GM04504 (cell line): Measurements from ENCODE around the gene EMILIN1.

ENCODE experiments used
- DNase-seq: peaks from one replicate; pipeline ENCODE4 v3.0.0-alpha.2; 2012; ENCODE audit warnings: low read depth

Gene EMILIN1

DNA sequence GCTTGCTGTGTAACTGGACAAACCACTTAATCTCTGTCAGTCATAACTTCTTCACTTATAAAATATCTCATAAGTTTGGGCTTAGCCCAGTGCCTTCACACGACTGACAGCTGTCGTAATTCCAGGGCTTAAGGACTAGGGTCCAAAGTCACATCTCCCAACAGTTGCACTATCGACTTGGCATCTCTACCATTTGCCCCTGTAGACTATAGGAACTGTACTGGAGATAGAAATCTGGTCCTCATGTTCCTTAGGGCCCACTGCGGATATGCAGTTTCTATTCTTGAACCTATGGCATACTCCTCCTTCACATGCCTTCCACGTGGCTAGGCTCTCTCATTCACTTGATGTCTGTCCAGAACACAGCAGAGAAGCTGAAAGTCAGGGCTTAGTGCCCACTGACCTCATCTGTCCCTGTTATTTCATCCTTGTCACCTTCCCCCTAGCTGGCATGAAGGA lies 47.9 kb downstream of the EMILIN1 start:
- DNase-seq, result no peak

DNA sequence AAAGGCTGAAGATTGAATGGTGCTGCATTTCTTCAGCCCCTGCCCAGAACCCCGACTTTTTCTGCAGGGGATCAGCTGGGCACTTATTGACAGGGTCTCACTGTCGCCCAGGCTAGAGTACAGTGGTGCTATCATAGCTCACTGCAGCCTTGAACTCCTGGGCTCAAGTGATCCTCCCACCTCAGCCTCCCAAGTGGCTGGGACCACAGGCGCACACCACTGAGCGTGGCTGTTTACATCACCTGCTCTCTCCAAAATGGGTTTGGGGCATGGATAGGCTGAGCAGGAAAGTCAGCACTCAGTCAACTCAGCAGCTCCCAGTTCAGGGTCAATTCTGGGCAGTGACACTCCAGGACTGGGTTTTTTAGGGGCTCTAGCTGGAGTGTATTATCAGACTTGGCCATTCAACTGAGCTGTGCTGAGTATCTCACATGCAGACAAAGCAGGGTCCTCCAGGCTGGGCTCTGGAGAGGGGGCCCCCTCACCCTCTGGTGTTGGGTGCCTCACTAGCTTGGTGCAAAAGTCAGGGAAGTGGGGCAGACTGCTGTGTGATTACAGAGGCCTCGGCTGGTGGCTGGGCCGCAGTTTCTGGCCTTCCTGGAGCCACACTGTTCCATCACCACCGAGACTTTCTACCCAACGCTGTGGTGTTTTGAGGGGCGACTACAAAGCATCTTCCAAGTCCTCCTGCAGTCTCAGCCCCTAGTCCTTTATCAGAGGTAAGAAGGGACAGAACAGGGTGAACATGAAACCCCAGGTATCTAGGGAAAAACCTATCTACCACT lies 49.7 kb downstream of the EMILIN1 start:
- no peak for DNase-seq

DNA sequence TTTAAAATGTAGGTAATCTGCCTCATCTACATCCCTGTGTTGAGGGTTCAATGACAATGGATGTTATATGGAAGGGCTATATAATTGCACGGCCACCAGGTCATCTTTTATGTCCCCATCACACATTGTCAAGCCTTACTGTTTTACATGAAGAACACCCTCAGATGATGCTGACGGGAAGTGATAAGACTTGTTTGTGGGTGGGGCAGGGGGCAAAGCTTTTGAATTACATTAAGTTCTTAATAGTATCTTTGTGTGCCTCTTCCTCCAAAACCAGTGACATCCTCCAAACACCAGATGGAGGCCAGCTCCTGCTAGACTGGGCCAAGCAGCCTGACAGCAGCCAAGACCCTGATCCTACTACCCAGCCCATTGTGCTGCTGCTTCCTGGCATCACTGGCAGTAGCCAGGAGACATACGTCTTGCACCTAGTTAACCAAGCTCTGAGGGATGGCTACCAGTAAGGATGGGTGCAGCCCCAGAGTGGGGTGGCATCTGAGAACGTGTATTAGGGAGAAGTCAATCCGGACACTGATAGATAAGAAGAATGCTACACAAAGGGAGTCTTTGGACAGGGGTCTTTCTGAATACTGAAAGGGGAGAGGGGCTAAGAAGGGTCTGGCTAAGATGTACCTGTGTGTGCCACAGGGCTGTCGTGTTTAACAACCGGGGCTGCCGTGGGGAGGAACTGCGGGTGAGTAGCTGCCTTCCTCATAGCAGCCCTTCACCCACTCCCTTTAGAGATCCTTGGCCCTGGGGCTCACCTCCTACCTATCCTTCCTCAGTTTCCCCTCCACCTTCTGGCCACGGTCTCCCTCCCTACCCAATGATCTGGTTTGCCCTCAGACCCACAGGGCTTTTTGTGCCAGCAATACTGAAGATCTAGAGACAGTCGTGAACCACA lies 50.5 kb downstream of the EMILIN1 start:
- DNase-seq, result no peak

DNA sequence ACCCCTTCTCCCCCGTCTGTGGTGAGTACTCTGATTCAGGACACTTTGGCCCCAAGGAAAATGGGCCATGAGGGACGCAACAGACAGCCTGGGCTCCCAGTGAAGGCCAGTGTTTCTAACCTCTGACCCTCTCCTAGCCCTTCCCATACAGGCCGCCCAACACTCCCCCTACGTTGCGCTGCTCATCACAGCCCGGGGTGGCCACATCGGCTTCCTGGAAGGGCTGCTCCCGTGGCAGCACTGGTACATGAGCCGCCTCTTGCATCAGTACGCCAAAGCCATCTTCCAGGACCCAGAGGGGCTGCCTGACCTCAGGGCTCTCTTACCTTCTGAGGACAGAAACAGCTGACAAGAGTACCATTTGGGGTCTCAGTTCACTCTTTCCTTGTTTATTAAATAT lies 52.0 kb downstream of the EMILIN1 start:
- DNase-seq, result no peak

DNA sequence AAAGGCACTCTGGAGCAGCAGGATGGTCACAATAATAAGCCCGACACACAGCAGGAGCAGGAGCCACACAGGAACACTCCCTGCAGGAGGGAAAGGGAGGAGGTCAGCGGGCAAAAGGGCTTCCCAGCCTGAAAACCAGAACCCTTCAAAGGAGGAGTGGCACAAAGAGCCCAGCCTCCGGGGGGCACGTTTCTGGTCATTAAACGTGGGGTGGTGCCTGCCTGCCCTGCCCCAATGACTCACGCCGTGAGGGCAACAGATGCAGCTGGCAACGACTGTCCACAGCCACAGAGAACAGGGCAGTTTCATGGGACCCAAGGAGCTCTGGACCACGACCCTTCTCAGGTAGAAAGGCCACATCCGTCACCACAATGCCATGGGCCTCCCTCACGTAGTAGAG lies 53.0 kb downstream of the EMILIN1 start:
- DNase-seq, result no peak

DNA sequence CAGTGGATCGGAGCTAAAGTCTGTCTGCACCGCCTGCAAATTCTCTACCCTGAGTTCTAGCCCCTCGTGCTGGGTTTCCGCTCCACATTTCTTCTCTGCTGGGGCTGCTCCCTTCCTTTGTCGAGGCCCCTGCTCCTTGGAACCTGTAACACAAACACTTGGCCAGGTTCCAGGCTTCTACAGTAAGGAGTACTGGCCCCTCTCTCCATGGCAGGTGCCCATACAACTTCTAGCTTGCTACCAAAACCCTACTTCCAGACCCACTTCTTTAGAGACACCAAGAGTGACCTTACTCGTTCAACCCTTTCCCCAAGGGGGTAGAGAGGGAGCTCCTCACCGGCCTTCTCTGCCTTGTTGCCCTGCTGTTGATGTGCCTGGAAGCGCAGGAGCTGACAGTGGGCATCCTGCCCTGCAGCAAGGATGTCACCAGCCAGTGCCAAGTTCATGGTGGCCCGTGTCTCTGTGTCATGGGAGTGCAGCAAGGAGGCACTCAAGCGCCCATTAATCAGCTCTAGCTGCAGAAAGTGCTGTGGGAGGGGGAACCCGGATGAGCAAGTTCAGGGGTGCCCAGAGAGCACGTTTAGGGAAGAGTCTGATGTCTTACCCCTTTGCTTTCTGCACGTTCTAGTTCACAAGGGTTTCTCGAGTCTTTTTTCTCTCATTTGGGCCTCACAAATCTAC lies 54.9 kb downstream of the EMILIN1 start:
- DNase-seq, result no peak

DNA sequence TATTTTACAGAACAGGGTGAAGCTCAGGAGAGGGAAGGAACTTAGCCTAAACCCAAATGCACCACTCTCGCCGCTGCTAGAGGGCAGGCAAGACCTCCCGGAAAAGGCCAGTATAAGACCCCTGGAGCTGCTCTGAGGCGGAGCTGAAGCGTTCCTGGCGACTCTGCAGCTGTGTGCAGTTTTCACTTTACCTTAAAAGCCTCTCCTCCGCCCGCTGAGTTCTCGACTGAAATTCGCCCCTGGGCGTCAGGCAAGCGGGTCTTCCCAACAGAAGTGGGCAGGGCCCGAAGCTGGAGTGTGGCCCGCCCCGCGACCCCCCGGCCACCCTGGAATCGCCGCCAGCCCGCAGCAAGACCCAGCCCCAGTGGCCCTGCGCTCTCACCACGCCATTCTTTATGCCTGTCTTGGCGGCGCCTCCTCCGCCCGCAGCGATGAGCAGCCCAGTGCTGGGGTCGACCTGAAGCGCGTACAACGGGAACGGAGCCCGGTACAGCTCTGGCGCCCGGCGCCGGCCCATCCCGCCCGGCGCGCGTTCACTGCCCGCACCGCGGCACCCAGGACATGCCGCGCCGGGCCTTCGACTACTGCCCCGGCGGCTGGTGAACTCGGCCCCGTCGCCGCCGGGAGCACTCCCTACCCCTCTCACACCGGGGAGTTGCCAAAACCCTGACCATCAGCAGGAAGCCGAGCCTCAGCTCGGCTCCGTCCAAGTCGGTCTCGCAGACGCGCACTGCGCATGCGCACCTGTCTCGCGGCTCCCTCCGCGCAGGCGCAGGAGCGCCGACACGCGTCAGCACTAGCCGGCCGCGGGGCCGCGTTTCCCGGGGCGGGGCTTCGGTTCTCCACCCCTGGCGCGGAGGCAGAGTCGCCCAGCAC lies 55.7 kb downstream of the EMILIN1 start, which contains the start of gene PREB:
Gene PREB (minus strand): TSS at position 732 of the 876 bp plus-strand sequence. CDS start 215 bp downstream, at position 517.
- DNase-seq, result peak; percentile 88

DNA sequence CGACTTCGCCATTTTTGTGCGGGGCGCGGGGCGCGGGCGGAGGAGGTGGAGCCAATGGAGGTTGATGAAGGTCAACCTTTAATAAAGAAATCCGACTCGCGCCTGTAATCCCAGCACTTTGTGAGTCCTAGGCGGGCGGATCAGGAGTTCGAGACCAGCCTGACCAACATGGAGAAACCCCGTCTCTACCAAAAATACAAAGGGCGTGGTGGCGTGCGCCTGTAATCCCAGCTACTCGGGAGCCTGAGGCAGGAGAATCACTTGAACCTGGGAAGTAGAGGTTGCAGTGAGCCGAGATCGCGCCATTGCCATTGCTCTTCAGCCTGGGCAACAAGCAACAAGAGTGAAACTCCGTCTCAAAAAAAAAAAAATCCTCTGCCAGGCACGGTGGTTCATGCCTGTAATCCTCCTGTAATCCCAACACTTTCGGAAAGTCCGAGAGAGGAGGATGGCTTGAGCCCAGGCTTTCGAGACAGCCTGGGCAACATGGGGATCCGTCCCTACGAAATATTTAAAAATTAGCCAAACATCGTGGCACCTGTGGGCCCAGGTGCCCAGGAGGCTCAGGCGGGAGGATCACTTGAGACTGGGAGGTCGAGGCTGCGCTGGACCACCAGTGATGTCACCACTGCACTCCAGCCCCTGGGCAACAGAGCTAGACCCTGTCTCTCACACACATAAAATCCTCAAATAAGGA lies 56.5 kb downstream of the EMILIN1 start:
- no peak for DNase-seq

DNA sequence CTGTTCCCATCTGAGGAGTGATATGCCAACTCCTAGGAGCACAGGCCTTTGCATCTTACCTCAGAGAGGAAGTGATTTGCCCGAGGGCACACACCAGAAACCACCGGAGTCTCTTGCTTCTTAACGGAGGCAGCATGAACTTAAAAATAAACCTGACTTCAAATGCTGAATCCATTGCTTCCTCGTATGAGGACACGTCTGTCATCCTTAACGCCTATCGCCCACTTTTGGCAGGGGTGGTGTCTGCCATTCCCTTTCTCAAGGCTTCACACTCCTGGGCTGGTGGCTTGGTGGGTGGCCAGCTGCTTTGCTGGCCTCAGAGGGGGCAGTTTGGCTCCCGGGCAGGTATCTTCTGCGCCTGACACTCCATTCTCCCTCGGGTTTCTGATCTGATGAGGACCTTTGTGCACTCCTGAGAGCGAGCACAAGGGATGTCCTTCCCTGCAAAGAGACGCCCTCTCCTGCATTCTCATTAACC lies 57.1 kb downstream of the EMILIN1 start:
- DNase-seq, result no peak
